ENCODE measurements around the gene TBC1D3B. TPM values are rescaled to one million over a fixed set of nuclear protein-coding genes. Genes with fewer than 3 reads are reported as not detected.
"Not testable (repeated sequence)": the region's sequence is repeated elsewhere in the genome, so short reads cannot be mapped to it uniquely, and the experiment has no call there.

TBC1D3B gene
- total RNA-seq, 1 donor from 2014 or later: 2.4 TPM

DNA sequence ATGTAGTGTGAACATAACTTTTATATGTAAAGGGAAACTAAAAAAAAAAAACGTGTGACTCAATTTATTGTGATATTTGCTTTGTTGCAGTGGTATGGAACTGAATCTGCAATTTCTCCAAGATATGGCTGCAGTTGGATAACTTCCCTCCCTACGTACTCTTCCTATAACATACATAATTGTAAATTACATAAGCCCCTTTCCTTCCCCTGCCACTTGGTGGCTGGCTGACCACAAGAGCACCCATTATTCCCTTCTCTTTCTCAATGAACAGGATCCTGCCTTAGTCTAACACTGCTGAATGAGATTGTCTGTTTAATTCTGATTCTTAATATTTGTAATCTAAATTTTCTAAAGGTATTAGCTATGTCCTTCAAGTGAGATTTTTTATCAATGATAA is 45.0 kb downstream of the TBC1D3B start:
- no peak for DNase-seq (ENCODE audit: low read depth)

DNA sequence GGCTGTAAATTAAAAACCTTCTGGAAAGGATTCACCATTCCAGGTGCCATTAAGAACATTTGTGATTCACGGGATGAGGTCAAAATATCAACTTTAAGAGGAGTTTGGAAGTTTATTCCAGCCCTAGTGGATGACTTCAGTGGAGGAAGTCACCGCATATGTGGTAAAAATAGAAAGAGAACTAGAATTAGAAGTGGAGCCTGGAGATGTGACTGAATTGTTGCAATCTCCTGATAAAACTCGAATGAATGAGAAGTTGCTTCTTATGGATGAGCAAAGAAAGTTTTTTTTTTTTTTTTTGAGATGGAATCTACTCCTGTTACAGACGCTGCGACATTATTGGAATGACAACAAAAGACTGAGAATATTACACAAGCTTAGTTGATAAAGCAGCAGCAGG is 46.1 kb downstream of the TBC1D3B start:
- DNase-seq (ENCODE audit: low read depth): no peak

DNA sequence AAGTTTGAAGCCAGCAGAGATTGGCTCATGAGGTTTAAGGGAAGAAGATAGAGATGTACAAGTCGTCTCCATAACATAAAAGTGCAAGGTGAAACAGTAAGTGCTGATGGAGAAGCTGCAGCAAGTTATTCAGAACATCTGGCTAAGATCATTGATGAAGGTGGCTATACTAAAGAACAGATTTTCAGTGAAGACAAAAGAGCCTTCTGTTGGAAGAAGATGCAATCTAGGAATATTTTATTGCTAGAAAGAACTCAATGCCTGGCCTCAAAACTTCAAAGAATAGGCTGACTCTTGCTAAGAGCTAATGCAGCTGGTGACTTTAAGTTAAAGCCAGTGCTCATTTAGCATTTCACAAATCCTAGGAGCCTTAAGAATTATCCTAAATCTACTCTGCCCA is 46.8 kb downstream of the TBC1D3B start:
- DNase-seq (ENCODE audit: low read depth): no peak

DNA sequence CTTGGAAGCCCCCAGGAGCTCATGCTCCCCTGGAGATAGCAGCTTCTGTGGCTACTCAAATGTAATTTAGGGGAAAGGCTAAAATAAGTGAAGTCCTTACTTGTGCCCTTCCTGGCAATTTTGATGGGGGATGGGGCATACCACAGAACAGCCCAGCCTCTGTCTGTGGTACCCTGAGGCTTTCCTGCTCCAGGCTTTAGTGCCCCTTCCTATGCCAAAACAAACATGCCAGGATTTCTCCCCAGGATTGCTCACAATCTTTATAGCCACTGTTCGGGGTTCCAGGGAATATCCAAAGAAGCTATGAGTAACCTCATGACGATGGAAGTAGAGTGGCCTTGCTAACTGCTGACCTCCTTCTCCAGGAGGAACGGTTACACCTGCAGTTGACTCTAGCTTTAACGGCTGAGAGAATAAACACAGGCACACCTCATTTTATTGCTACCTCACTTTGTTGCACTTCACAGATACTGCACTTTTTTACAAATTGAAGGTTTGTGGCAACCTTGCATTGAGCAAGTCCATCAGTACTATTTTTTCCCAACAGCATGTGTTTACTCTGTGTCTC is 47.9 kb downstream of the TBC1D3B start:
- DNase-seq (ENCODE audit: low read depth): no peak

DNA sequence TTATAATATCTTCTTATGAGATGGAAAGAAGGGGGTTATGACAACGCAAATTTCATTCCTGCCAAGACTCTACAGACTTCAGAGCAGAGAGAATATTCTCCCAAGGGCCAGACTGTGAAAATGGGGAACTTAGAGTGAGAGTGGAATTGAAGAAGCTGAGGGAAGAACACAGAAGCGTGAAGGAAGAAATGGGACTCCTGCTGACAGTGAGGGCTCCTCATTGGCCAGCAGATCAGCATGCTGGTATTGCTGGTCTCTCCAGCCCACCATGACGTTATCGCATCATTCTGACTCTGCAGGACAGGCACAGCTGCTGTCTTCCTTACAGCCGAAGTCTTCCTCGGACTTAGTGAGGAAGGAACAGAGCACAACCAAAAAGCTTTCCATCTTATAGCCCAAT is 48.5 kb downstream of the TBC1D3B start:
- DNase-seq (ENCODE audit: low read depth): no peak

DNA sequence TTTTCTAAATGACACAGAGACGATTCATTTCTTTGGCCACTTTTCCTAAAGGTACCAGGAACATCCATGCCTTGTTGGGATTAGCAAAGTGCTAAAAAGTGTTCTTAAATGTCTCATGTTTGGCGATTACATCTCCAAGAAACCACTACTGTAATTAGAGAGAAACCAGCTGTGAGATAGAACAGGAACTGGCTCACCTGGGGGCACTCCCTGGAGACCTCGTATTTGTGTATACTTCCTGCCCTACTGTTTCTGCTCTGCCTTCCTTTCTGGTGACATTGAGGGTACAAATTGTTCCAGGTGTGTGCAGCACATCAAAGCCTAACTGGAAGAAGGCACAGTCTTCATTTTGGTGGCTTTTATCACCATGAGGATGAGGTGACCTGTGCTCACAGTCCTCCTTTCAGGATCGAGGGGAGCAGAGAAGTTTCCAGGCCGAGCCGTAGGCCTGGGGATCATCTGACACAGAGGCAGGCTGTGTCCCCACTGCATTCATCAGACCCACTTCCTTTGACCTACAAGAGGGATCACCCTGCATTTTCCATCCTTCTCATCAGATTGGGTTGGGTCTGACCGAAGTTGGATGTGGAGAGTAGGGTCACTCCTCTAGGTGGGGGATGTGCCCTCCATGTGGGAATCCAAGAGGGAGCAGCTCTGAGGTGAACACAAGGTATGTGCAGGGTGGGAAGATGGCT is 49.1 kb downstream of the TBC1D3B start:
- DNase-seq (ENCODE audit: low read depth): no peak

DNA sequence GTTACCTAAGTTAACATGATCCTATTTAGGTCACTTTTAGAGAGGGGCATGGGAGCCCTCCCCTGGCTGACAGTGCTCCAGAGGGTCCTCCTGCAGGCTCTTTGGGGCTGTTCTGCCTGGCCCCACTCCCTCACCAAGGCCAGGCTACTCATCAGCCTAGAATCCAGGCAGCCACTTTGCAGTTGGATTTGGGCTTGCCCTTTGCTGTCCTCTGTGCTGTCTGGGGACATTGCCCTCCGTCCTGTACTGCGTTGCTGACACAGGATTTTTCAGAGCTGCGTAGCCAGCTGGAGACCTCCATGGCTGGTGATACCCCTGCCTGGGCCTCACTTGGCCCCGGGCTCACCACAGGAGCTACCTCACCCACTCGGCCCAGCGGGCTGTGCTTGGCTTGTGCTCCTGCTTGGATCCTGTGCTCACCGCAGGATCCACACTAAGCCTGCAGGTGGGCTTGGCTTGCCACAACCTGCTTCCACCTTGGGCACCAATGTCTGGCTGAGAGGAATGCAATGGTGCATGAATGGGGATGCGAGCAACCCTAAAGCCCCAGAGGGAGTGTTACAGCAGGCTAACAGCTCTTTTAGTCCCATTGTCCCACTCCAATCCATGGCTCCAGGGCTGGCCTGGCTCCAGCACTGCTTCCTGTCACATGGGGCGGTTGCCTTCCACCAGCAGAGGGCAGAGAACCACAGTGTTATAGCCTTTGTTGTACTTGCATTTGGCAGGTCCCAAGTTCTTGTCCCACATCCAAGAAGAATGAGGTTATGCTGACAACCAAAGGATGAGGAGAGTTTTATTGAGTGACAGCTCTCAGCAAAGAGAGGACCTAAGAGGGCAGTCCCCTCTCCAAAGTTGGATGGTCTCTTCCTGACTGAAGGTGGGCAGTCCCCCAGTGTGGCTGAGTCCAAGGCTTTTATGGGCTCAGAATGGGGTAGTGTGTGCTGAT is 51.3 kb downstream of the TBC1D3B start:
- DNase-seq (ENCODE audit: low read depth): no peak

DNA sequence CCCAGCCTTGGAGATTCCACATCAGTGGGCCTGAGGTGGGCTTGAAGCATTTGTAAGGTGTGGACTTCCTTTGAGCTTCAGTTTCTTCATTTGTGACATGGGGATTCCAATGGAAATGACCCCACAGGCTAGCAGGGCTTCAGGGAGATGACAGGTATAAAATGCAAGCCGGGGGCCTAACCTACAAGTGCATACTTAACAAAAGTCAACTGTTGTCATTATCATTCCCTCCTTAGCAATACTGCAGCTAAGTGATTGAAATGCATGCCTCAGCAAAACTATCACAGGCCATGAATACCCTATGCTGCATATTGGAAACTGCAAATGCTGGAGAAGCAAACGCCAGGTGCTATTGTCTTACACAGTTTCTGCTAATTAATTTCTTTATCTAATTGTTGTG is 53.0 kb downstream of the TBC1D3B start:
- no peak for DNase-seq (ENCODE audit: low read depth)

DNA sequence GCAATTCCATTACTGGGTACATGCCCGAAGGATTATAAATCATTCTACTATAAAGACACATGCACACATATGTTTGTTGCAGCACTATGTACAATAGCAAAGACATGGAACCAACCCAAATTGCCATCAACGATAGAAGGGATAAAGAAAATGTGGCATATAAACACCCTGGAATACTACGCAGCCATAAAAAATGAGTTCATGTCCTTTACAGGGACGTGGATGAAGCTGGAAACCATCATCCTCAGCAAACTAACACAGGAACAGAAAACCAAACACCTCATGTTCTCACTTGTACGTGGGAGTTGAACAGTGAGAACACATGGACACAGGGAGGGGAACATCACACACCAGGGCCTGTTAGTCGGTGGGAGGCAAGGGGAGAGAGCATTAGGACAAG is 55.3 kb downstream of the TBC1D3B start:
- DNase-seq (ENCODE audit: low read depth): not testable (repeated sequence)

DNA sequence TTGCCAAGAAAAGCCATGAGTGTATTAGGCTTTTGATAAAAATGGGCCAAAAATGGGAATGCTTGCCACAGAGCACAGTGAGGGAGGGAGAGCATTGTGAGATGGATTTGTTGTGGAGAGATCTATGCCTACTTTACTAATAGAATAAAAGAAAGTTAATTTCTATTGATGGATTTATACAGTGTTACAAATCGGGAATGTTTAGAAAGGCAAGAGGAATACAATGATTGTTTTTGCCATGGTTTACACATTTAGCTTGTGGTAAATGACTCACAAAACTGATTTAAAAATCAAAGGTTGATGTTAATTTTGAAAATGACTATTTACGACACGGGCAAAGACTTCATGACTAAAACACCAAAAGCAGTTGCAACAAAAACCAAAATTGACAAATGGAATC is 56.2 kb downstream of the TBC1D3B start:
- DNase-seq (ENCODE audit: low read depth): no peak

DNA sequence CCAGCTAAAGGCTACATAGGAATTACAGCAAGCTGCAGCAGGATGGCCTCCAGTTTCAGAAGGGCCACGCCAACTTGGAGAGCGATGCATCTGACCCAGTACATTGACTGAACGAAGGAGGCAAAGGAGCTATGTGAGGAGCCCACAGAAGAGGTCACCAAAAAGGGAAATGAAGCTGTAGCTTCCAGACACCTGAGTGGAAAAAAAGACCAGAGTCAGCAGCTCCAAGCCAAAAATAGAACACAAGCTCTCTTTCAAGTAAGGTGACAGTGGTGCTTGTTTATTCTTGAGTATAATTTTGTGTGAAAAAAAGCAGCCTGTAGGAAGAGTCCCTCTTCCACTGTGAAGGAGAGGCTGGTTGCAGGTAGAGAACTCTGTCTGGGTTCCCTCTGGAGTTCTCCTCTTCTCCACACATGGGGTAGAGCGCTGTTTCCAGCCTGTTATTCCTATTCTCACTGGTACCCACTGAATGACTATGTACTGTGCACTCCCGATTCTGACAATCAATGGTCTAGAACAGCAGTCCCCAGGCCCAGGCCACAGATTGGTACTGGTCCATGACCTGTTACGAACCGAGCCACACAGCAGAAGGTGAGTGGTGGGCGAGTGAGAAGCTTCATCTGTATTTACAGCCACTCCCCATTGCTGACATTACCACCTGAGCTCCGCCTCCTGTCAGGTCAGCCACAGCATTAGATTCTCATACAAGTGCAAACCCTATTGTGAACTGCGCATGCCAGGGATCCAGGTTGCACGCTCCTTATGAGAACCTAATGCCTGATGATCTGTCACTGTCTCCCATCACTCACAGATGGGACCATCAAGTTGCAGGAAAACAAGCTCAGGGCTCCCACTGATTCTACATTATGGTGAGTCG is 57.7 kb downstream of the TBC1D3B start:
- no peak for DNase-seq (ENCODE audit: low read depth)

DNA sequence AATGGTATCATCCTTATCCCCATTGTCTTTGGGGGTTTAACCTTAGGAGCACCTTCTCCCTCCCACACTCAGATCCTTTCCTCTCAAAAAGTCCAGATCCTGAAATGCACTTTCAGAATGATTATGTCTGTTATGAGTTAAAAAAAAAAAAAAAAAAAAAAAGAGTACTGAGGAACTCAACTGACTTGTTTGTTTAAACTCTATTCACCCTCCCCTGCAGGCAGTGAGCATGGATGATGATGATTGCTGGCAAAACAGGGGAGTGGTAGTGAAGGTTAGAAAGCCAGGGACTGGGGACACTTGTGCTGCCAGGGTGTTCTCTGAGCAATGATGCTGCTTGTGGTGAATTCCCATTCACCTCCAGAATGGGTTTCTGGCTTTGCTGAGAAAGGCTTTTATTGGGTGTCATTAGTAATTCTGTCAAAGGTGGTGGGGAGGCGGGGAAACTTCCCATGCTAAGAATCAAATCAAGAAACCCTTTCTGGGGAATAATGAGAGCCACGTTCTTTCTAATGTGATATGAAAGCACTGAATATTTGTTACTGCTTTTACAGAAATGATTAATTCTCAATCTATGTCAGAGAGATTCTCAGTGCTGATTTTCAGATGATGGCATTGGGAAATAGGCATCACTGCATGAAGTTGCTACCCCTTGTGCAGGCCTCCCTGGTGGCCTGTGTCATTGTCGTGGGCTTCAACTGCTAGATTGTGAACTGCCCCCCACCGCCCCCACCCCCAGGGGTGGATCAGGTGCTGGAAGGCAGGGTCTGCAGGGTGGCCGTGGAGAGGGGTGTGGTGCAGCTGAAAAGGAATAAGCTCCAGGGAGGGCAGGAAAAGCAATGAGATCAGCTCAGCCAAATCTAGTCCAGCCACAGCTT is 58.7 kb downstream of the TBC1D3B start:
- DNase-seq (ENCODE audit: low read depth): no peak

Other genes starting within 250 kb of the TBC1D3B start
- not detected in 2 replicates for gene RDM1, start 245.9 kb downstream of the TBC1D3B start, total RNA-seq
- not detected in 2 replicates for gene LYZL6, start 232.9 kb downstream of the TBC1D3B start, total RNA-seq
- not detected in 2 replicates for gene CCL16, start 195.1 kb downstream of the TBC1D3B start, total RNA-seq
- gene CCL14, start 189.9 kb downstream of the TBC1D3B start, total RNA-seq: not detected in 2 replicates
- gene CCL15, start 175.1 kb downstream of the TBC1D3B start, total RNA-seq: not detected in 2 replicates
- not detected in 2 replicates for gene CCL23, start 158.7 kb downstream of the TBC1D3B start, total RNA-seq
- gene CCL18, start 112.4 kb downstream of the TBC1D3B start, total RNA-seq: not detected in 2 replicates
- gene CCL3, start 86.5 kb downstream of the TBC1D3B start, total RNA-seq: 1.5 TPM in 1 of 2 replicates, not detected in the other
- gene CCL4, start 72.8 kb downstream of the TBC1D3B start, total RNA-seq: not detected in 2 replicates
- gene CCL3L1, start 20.1 kb upstream of the TBC1D3B start, total RNA-seq: not detected in 2 replicates
- not detected in 2 replicates for gene CCL4L2, start 34.4 kb upstream of the TBC1D3B start, total RNA-seq
- 0.13 TPM in 1 of 2 replicates, not detected in the other for gene TBC1D3I, start 87.9 kb upstream of the TBC1D3B start, total RNA-seq
- not detected in 2 replicates for gene TBC1D3G, start 147.2 kb upstream of the TBC1D3B start, total RNA-seq
- gene TBC1D3H, start 211.8 kb upstream of the TBC1D3B start, total RNA-seq: not detected in 2 replicates